ENCODE measurements around the gene CDC27. TPM values are rescaled to one million over a fixed set of nuclear protein-coding genes. Genes with fewer than 3 reads are reported as not detected.

The CDC27 gene
- total RNA-seq, 1 experiment from 2014 or later, result 97.5 TPM

DNA sequence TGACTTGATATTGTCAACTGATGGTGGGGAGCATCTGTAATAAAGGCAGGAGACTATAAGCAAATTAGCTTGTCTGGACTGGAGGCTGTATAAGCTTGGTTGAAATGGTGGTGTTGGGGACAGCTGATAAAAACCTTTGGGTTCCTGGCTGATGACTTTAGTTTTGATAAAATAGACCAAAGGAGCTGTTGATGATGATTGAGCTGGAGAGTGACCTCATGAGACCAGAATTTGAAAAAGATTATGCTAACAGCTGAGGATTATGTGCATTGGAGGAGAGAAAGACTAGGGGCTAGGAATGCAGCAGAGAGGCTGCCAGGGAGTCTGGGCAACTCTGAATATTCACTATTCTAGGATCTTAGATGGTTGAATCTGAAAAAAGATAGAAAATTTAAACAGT, 8.7 kb upstream of the CDC27 start:
- no peak for ATAC-seq

DNA sequence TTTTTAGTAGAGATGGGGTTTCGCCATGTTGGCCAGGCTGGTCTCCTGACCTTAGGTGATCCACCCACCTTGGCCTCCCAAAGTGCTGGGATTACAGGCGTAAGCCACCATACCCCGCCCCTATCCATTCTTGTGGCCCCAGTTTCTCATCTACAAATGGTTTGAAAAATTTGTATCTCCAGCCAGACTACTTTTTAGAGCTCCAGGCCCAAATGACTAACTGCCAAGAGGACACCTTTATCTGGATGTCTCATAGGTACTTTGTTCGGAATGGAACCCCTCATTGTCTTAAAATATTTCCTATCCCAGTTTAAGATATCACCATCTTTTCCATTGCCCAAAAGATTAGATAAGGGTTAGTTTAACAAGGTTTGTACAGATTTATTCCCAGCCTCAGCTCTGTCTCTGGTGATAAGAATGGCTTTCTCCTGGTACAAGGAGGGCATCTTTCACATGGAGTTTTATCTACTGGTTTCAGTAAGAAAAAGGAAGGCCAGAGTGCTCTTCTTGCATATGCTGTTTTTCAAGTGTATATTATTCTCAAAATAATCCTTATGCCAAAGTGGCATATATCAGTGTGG, 4.9 kb upstream of the CDC27 start:
- TF ChIP-seq, protein P1, sequence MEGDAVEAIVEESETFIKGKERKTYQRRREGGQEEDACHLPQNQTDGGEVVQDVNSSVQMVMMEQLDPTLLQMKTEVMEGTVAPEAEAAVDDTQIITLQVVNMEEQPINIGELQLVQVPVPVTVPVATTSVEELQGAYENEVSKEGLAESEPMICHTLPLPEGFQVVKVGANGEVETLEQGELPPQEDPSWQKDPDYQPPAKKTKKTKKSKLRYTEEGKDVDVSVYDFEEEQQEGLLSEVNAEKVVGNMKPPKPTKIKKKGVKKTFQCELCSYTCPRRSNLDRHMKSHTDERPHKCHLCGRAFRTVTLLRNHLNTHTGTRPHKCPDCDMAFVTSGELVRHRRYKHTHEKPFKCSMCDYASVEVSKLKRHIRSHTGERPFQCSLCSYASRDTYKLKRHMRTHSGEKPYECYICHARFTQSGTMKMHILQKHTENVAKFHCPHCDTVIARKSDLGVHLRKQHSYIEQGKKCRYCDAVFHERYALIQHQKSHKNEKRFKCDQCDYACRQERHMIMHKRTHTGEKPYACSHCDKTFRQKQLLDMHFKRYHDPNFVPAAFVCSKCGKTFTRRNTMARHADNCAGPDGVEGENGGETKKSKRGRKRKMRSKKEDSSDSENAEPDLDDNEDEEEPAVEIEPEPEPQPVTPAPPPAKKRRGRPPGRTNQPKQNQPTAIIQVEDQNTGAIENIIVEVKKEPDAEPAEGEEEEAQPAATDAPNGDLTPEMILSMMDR (IDR thresholded peaks at IDR 0.05), result no peak
- TF ChIP-seq POLR2AphosphoS5 (IDR thresholded peaks at IDR 0.05; ENCODE audit: low read depth, low read length) (no peak), TCF7L2 (IDR thresholded peaks at IDR 0.05; ENCODE audit: low read depth, low read length) (no peak), REST (IDR thresholded peaks at IDR 0.05; ENCODE audit: insufficient read depth in 1 of 2, low read depth in 2 of 2, low read length in 1 of 2) (no peak), SIN3A (IDR thresholded peaks at IDR 0.05; ENCODE audit: borderline replicate concordance, insufficient read depth, low read depth, low read length) (no peak)
- intact Hi-C loops (cut with micrococcal nuclease; ENCODE audit: unreplicated experiment), result no loop called here
- POLR2A ChIA-PET, result interaction anchor here (0.7 kb wide), 1 partner anchor 494 kb away, joined by 27 read pairs; no protein-coding TSS in a partner anchor
- in situ Hi-C loops (cut with HindIII; ENCODE audit: low pct_unique_long_range_greater_than_20kb, low sequenced_read_pairs), result no loop called here
- Histone ChIP-seq H3K27ac (ENCODE audit: low read length) (no peak overlapping the region), H3K9me3 (ENCODE audit: control insufficient read depth, insufficient read depth, low read depth, low read length) (no peaks in the 10 kb centered on the region), H3K27me3 (ENCODE audit: control insufficient read depth, insufficient read depth, low read length) (no peaks in the 10 kb centered on the region), H3K36me3 (ENCODE audit: control insufficient read depth, insufficient read depth, low read length) (peaks cover under 1% of the 10 kb centered on the region; the same call in 1 of the 2 replicates), H3K4me3 (ENCODE audit: low read depth in 2 of 2, low read length in 2 of 2) (no peak overlapping the region), H3K4me1 (ENCODE audit: control insufficient read depth, insufficient read depth, low read length) (peaks cover 6% of the 10 kb centered on the region; the same call in 1 of the 2 replicates)
- ATAC-seq, result no peak
- DNase-seq (ENCODE audit: low read depth, low spot score), result no peak
- CTCF ChIA-PET, result no interaction called here
- BruUV-seq (replicated peaks), result no TSS peak

More for the DNA sequence above, 8.7 kb upstream of the CDC27 start:
- no peak overlapping the region for H3K4me3 ChIP-seq (ENCODE audit: low read depth in 2 of 2, low read length in 2 of 2)
- ChIA-PET POLR2A (no interaction called here), CTCF (no interaction called here)
- H3K27ac ChIP-seq (ENCODE audit: low read length), result no peak overlapping the region
- no peak for TF ChIP-seq POLR2AphosphoS5 (IDR thresholded peaks at IDR 0.05; ENCODE audit: low read depth, low read length)
- TF ChIP-seq TCF7L2 (IDR thresholded peaks at IDR 0.05; ENCODE audit: low read depth, low read length), result no peak
- TF ChIP-seq, protein P1 (IDR thresholded peaks at IDR 0.05), result no peak
- no peak for TF ChIP-seq SIN3A (IDR thresholded peaks at IDR 0.05; ENCODE audit: borderline replicate concordance, insufficient read depth, low read depth, low read length)
- no peak for TF ChIP-seq REST (IDR thresholded peaks at IDR 0.05; ENCODE audit: insufficient read depth in 1 of 2, low read depth in 2 of 2, low read length in 1 of 2)
- in situ Hi-C loops (cut with HindIII; ENCODE audit: low pct_unique_long_range_greater_than_20kb, low sequenced_read_pairs), result no loop called here
- no peaks in the 10 kb centered on the region for H3K27me3 ChIP-seq (ENCODE audit: control insufficient read depth, insufficient read depth, low read length)
- H3K9me3 ChIP-seq (ENCODE audit: control insufficient read depth, insufficient read depth, low read depth, low read length), result no peaks in the 10 kb centered on the region
- BruUV-seq (replicated peaks), result no TSS peak
- no peaks in the 10 kb centered on the region for H3K4me1 ChIP-seq (ENCODE audit: control insufficient read depth, insufficient read depth, low read length)
- H3K36me3 ChIP-seq (ENCODE audit: control insufficient read depth, insufficient read depth, low read length), result no peaks in the 10 kb centered on the region
- intact Hi-C loops (cut with micrococcal nuclease; ENCODE audit: unreplicated experiment), result no loop called here
- DNase-seq (ENCODE audit: low read depth, low spot score), result no peak

Data from Panc1 (cell line).